Stimulated activated CD4-positive, alpha-beta T cell treated with anti-CD3 and anti-CD28 coated beads, Interleukin-15, amount 100 ng/mL, for 1 hour (primary cell): ENCODE measurements around the gene PAQR5.
"Not testable (repeated sequence)": the region's sequence is repeated elsewhere in the genome, so short reads cannot be mapped to it uniquely, and the experiment has no call there.

ENCODE experiments used
- DNase-seq, 2 donors: peaks; one replicate each; pipeline ENCODE4 v3.0.0-alpha.2; 2020; ENCODE audit warnings: low read depth in 1 of 2, low spot score in 1 of 2

The PAQR5 gene

DNA sequence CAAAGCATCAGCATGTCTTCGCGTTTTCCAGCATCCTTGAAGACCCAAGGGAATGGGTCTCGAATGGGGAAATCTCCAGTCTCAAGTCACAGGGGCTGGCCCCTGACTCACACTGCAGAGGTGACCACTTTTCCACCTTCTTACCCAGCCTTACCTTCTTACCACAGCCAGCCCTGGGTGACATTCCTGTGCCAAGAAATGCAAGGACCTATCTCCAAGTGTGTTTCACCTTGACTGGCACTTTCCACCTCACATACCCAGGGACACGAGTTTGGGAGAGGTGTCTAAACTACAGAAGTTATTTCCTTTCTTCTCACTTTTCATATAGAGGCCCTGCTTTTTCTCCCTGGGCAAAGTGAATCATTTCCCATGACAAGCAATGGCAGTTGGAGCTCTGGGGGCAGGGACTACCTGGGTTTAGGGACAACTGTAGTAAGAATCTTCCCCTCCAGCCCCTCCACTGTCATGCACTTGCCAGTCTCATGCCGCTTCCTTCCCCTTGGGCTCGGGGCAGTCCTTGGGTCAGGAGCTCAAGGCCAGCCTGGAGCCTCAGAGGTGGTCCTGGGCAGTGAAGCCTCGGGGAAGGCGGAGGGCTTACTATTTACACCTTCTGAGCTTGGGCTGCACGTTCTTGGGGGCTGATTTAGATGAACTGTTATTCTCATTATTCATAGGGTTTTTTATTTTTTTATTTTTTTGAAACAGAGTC lies 16.8 kb downstream of the PAQR5 start:
- no peak for DNase-seq

DNA sequence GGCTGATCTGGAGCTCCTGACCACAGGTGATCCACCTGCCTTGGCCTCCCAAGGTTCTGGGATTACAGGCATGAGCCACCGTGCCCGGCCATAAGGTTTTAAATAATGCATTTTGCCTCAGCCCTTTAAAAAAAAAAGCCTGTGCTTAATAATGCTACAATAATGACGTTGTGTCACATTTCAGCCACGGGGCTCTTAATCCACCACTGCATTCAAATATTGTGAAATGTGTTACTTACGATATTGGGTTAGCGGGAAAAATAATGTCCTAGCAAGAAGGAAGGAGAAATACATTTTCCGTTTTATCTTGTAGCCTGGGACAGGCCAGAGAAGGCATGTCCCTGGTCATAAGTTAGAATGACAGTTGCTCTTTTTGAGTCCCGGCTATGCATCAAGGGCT lies 17.6 kb downstream of the PAQR5 start:
- no peak for DNase-seq

DNA sequence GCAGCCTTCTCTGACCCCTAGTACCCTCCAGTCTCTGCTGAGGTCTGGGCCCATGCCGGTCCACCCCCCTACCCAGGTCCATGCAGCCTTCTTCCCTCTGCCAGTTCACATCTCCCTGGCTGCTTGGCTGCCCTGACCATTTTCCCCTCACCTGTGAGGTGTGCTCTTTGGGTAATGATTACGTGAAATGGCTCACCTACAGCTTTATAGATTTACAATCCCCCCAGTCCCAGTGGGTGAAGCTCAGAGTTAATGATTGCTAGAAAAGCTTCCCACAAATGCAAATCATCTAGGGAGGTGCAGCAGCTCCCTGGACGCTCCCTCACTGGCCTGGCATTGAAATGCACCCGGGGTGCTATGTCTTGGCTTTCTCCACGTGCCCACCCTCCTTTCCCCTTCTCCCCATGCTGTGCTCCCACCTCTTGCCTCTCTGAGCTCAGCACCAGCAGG lies 18.7 kb downstream of the PAQR5 start:
- DNase-seq, result no peak

- no peak for DNase-seq
These were observed 19.3 kb downstream of the PAQR5 start for GRCh38 chr15:69318033-69318432.

GRCh38 chr15:69319384-69320375 lies 21.0 kb downstream of the PAQR5 start:
- no peak for DNase-seq

- DNase-seq, result no peak
These were observed 22.4 kb downstream of the PAQR5 start for GRCh38 chr15:69320977-69321554.

- DNase-seq, result no peak
These were observed 25.2 kb downstream of the PAQR5 start for GRCh38 chr15:69323893-69324430.

DNA sequence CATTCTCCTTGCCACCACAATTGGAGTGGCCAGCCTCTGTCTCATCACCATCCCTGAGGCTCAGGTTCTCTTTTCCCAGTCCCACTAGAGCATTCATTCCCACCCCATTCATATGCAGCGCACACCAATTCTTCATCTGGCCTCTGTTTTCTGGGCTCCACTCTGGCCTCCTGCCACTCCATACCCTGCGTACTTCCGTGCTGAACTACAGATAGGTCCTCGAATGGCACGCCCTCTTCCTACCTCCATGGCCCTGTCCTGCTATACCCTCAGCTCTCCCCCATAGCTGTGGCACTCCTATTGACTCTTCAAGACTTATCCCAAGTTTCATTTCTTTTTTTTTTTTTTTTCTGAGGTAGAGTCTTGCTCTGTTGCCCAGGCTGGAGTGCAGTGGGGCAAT lies 25.9 kb downstream of the PAQR5 start:
- no peak for DNase-seq

DNA sequence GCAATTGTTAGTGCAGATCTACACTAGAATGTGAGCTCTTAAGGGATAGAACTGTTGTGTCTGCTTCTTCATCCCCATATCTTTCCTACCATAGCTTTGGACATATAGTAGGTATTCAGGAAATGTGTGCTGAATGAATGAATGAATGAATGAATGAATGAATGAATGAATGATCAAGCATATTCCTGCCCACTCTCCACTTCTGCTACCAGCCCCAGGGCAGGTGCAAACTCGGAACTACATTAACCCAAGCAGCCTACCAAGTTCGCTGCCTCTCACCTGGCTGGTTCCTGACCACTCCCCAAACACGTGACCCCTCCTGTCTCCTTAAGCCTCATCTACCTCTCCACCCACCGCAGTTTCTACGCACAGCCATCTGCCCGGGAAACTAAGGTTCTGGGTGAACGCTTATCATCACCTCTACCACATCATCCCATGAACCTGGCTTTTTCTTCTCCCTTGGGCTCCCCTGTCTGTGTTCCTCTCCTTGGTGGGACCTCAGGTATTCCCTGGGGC lies 26.8 kb downstream of the PAQR5 start:
- DNase-seq, result no peak

DNA sequence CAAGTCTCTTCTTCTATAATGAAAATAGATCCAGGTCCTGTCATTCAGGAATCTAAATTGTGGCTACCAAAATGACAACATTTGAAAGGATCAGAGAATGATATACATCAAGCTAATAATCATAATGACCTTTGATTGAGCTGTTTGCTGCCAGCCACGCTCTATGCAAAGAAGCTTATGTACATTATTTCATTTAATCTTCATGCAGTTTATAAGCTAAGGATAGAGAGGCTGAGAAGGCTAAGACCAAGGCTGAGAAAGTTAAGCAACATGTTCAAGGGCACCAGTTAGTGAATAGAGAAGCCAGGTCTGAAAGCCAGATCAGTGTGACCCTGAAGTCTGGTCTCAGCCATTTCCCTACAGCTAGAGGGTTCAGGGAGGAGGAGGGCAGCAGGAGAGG lies 29.4 kb downstream of the PAQR5 start:
- DNase-seq, result no peak

- no peak for DNase-seq
These were observed 30.0 kb downstream of the PAQR5 start for GRCh38 chr15:69328739-69329138.

GRCh38 chr15:69337138-69337537 lies 38.4 kb downstream of the PAQR5 start:
- DNase-seq, result no peak

GRCh38 chr15:69338535-69339213 lies 40.0 kb downstream of the PAQR5 start:
- DNase-seq, result no peak

- not testable (repeated sequence) for DNase-seq
These were observed 40.5 kb downstream of the PAQR5 start for GRCh38 chr15:69339214-69339543.

- DNase-seq, result no peak
These were observed 41.7 kb downstream of the PAQR5 start for GRCh38 chr15:69340243-69340900.

DNA sequence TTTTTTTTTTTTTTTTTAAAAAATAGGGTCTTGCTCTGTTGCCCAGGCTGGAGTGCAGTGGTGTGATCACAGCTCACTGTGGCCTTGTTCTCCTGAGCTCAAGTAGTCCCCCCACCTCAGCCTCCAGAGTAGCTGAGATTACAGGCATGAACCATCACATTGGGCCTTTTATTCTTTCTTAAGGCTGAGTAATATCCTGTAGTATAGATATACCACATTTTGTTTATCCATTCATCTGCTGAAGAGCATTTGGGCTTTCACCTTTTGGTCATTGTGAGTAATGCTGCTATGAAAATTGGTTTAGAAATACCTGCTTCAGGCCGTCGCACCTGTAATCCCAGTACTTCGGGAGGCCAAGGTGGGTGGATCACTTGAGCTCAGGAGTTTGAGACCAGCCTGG lies 42.6 kb downstream of the PAQR5 start:
- no peak for DNase-seq

DNA sequence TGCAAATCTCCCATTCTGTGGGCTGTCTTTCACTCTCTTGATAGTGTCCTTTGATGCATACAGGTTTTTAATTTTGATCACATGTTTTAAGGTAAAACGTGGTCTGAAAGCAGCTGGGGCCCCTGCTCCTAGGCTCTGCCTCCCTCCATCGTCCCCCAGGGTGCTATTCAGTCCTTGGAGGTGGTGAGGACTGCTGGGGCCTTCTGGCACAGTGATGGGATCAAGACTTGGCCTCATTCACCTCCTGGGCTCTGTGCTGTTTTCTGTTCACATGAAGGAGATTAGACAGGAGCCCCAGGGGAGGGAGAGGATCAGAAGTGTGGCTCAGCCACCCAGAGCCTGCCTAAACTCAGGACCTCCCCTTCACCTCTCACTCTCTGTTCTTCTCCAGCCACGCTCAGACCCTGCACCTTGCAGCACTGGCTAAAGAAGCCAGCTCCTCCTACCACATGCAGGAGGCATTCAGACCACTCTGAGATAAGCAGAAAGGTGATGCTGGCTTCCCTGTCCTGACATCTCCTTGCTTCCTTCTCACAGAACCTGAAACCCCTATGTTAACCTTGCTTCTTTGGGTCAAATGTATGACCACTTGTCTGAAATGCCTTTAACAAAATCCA lies 43.9 kb downstream of the PAQR5 start:
- no peak for DNase-seq

DNA sequence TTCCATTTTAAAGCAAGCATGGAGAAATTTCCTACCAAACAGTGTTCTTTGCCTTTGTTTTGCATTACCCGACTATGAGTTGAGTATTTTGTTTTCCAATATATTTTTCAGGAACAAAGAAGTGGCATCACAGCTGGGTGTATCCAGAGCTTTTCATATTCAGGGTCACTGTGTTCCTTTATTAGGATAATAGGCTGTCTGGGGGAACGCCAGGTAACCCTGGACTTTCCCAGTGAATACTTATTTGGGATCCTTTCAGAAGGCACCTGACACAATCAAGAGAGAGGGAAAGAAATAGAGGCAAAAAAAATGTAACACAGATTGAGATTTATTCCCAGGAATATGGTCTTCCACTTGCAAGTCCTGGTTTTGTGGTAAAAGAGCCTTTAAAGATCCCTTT lies 44.4 kb downstream of the PAQR5 start:
- DNase-seq, result no peak

DNA sequence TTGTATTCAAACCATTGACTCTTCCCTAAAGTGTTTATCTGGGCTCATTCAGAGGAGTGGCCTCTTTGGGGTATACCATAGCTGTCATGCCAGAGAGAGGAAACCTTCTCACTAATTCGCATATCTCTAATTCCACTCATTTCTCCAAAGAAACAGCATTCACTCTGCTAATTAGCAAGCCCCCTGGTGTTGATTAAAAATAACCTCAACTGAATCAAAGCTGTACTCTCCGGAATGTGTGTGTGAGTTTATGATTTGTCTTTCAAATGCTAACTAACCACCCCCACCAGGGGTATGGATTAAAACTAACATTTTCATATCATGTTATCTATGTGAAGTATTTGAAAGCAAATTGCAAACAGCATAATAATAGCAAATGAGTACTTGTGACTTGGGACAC lies 45.5 kb downstream of the PAQR5 start:
- DNase-seq, result no peak

- no peak for DNase-seq
These were observed 47.4 kb downstream of the PAQR5 start for GRCh38 chr15:69346112-69346511.
